ENCODE measurements around the gene FCER2. TPM values are rescaled to one million over a fixed set of nuclear protein-coding genes. Genes with fewer than 3 reads are reported as not detected.

FCER2 gene
- total and polyA plus RNA-seq, 11 donors = 0.06 to 1.5 (median 0.23) TPM; not detected in 6

DNA sequence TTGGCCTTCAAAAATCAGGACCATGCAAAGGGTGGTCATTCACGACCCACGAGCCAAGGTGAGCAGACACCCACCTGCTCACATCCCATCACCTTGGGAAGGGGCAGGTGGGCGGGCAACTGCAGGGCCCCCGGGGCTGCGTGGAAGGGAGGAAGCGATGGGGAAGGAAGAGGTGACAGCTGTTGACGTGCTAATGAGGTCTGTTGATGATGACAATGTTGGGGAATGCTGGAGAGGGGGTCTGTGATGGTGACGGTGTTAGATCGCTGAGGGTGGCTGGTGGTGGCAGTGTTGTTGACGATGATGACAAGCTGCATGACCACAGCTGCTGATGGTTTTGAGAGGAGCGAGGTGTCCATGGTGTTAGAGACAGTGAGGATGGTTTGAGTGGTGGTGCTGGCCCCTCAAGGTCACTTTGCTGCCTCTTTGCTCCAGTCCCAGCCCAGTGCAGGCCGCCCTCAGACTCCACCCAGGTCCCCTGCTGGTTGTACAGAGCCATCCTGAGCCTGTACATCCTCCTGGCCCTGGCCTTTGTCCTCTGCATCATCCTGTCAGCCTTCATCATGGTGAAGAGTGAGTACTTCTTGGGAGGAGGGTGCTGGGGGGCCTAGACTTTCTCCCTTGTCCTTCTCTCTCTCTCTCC lies 24.1 kb downstream of the FCER2 start:
- WGBS, 4 donors = 23 to 37% (median 28%) methylated on average over 12 of the region's 12 CpGs
- intact Hi-C loops (cut with DNase I) = loop anchor here in 6 of 10 donors (2.0 to 10.0 kb wide), 6 partner anchors 25 to 325 kb away; no protein-coding TSS in a partner anchor
- no peak overlapping the region for H3K4me3 ChIP-seq

DNA sequence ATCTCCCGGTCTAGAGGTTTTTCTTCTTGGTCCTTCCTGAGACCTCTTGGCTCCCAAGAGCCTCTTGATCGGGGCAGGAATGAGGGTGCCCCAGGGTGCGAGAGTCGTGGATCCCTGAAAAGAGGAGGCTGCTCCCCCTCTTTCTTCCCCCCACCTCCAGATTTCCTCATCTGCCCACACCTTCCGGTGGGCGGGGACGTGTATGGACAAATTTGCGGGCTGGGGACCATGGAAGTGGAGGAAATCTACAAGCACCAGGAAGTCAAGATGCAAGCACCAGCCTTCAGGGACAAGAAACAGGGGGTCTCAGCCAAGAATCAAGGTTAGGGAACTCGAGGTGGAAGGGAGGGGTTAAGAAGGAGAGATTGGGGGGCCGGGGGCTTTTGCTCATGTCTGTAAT lies 25.1 kb downstream of the FCER2 start, which contains the start of gene MCEMP1:
Gene MCEMP1 (plus strand): TSS at position 237 of the 400 bp plus-strand sequence. CDS start 31 bp downstream, at position 268.
- H3K27me3 ChIP-seq = peaks cover 0 to 36% (median 7%) of the 10 kb centered on the region in 9 donors
- H3K36me3 ChIP-seq = no peaks in the 10 kb centered on the region
- H3K27ac ChIP-seq = no peak within 1 kb of the TSS
- no peak within 1 kb of the TSS for H3K4me3 ChIP-seq
- intact Hi-C loops (cut with DNase I) = loop anchor here in 6 of 10 donors (5.0 to 10.0 kb wide), 5 partner anchors 105 to 325 kb away; no protein-coding TSS in a partner anchor
- DNase-seq (no peak), ATAC-seq (no peak)
- WGBS, 4 donors = 35 to 42% (median 41%) methylated on average over 10 of the region's 10 CpGs
- peaks cover 0 to 7% (median 0%) of the 10 kb centered on the region in 12 donors for H3K9me3 ChIP-seq
- TF ChIP-seq POLR2A (IDR thresholded peaks at IDR 0.05) = no peak
- TF ChIP-seq, protein P1, sequence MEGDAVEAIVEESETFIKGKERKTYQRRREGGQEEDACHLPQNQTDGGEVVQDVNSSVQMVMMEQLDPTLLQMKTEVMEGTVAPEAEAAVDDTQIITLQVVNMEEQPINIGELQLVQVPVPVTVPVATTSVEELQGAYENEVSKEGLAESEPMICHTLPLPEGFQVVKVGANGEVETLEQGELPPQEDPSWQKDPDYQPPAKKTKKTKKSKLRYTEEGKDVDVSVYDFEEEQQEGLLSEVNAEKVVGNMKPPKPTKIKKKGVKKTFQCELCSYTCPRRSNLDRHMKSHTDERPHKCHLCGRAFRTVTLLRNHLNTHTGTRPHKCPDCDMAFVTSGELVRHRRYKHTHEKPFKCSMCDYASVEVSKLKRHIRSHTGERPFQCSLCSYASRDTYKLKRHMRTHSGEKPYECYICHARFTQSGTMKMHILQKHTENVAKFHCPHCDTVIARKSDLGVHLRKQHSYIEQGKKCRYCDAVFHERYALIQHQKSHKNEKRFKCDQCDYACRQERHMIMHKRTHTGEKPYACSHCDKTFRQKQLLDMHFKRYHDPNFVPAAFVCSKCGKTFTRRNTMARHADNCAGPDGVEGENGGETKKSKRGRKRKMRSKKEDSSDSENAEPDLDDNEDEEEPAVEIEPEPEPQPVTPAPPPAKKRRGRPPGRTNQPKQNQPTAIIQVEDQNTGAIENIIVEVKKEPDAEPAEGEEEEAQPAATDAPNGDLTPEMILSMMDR (IDR thresholded peaks at IDR 0.05) = no peak
- peaks cover 0 to 34% (median 3%) of the 10 kb centered on the region in 12 donors for H3K4me1 ChIP-seq

More for the DNA sequence above, 24.1 kb downstream of the FCER2 start:
- ATAC-seq (no peak), DNase-seq (no peak)
- Histone ChIP-seq H3K4me1 (peaks cover 0 to 41% (median 8%) of the 10 kb centered on the region in 12 donors), H3K36me3 (peaks cover 0 to 8% (median 6%) of the 10 kb centered on the region in 9 donors), H3K27ac (no peak overlapping the region), H3K27me3 (peaks cover 0 to 30% (median 6%) of the 10 kb centered on the region in 9 donors), H3K9me3 (peaks cover 0 to 7% (median 0%) of the 10 kb centered on the region in 12 donors)
- TF ChIP-seq, protein P1 (IDR thresholded peaks at IDR 0.05) = no peak
- no peak for TF ChIP-seq POLR2A (IDR thresholded peaks at IDR 0.05)

DNA sequence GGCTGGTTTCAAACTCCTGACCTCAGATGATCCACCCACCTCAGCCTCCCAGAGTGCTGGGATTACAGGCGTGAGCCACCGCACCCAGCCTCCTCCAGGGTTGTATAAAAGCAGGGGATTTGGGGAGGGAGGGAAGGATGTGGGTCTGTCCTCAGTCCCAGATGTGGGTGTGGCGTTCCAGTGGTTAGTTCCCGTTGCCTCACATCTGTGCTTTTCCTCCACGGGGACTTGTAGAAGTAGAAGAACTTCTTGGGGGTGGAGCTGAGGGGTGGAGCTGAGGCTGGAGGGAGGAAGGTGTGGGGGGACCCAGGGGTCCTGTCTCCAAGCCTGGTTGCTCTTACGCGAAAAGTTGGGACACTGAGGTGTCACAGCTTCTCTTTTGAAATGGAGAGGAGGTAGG lies 25.6 kb downstream of the FCER2 start:
- TF ChIP-seq, protein P1 (IDR thresholded peaks at IDR 0.05) = no peak
- no peak for TF ChIP-seq POLR2A (IDR thresholded peaks at IDR 0.05)
- intact Hi-C loops (cut with DNase I) = loop anchor here in 6 of 10 donors (5.0 to 10.0 kb wide), 5 partner anchors 104 to 324 kb away; no protein-coding TSS in a partner anchor

More for the DNA sequence above, 25.6 kb downstream of the FCER2 start:
- peaks cover 0 to 30% (median 1%) of the 10 kb centered on the region in 12 donors for H3K4me1 ChIP-seq
- 22 to 43% (median 35%) methylated on average over 4 to 7 of the region's 7 CpGs for WGBS, 4 donors
- peaks cover 0 to 40% (median 11%) of the 10 kb centered on the region in 9 donors for H3K27me3 ChIP-seq
- peaks cover 0 to 7% (median 0%) of the 10 kb centered on the region in 12 donors for H3K9me3 ChIP-seq
- no peak overlapping the region for H3K4me3 ChIP-seq
- H3K36me3 ChIP-seq = no peaks in the 10 kb centered on the region
- H3K27ac ChIP-seq = no peak overlapping the region
- ATAC-seq (no peak), DNase-seq (peak in 2 of 5 donors; percentile 51 to 58)

Measured in heart left ventricle (tissue), 16 donors.